ENCODE data around the gene PPFIA4.

PPFIA4 gene

GRCh38 chr1:203099805-203100515, 73.7 kb downstream of the PPFIA4 start:
- no peak for TF ChIP-seq CTCF (IDR thresholded peaks at IDR 0.05; ENCODE audit: control insufficient read depth, extremely low read depth, insufficient read depth)
- no peak overlapping the region for H3K4me3 ChIP-seq (ENCODE audit: low read depth, low read length)
- no peak for DNase-seq (ENCODE audit: low read depth)

- no peak for DNase-seq (ENCODE audit: low read depth)
- H3K4me3 ChIP-seq (ENCODE audit: low read depth, low read length), result no peak overlapping the region
- no peak for TF ChIP-seq CTCF (IDR thresholded peaks at IDR 0.05; ENCODE audit: control insufficient read depth, extremely low read depth, insufficient read depth)
Measured at GRCh38 chr1:203100516-203100869, 74.2 kb downstream of the PPFIA4 start.

- H3K4me3 ChIP-seq (ENCODE audit: low read depth, low read length), result no peak overlapping the region
- DNase-seq (ENCODE audit: low read depth), result no peak
- TF ChIP-seq CTCF (IDR thresholded peaks at IDR 0.05; ENCODE audit: control insufficient read depth, extremely low read depth, insufficient read depth), result no peak
Measured at GRCh38 chr1:203101813-203102634, 75.7 kb downstream of the PPFIA4 start.

- TF ChIP-seq CTCF (IDR thresholded peaks at IDR 0.05; ENCODE audit: control insufficient read depth, extremely low read depth, insufficient read depth), result no peak
- no peak for DNase-seq (ENCODE audit: low read depth)
- no peak overlapping the region for H3K4me3 ChIP-seq (ENCODE audit: low read depth, low read length)
Measured at GRCh38 chr1:203103216-203103615, 76.9 kb downstream of the PPFIA4 start.

GRCh38 chr1:203103829-203104495, 77.7 kb downstream of the PPFIA4 start:
- H3K4me3 ChIP-seq (ENCODE audit: low read depth, low read length), result no peak overlapping the region
- no peak for DNase-seq (ENCODE audit: low read depth)
- TF ChIP-seq CTCF (IDR thresholded peaks at IDR 0.05; ENCODE audit: control insufficient read depth, extremely low read depth, insufficient read depth), result no peak

- H3K4me3 ChIP-seq (ENCODE audit: low read depth, low read length), result no peak overlapping the region
- DNase-seq (ENCODE audit: low read depth), result no peak
- no peak for TF ChIP-seq CTCF (IDR thresholded peaks at IDR 0.05; ENCODE audit: control insufficient read depth, extremely low read depth, insufficient read depth)
Measured at GRCh38 chr1:203104789-203105390, 78.6 kb downstream of the PPFIA4 start.

All from LNCaP clone FGC (cell line).